ENCODE results near the gene CRYBG1.

CRYBG1 gene

GRCh38 chr6:106462923-106463557 lies 102.5 kb downstream of the CRYBG1 start:
- no peak for DNase-seq

GRCh38 chr6:106466211-106466610 lies 105.7 kb downstream of the CRYBG1 start:
- no peak for DNase-seq

GRCh38 chr6:106468935-106469334 lies 108.4 kb downstream of the CRYBG1 start:
- no peak for DNase-seq

GRCh38 chr6:106469882-106470281 lies 109.4 kb downstream of the CRYBG1 start:
- DNase-seq = no peak

- DNase-seq = no peak
Observed at GRCh38 chr6:106470316-106470715, 109.8 kb downstream of the CRYBG1 start.

- no peak for DNase-seq
Observed at GRCh38 chr6:106470811-106471210, 110.3 kb downstream of the CRYBG1 start.

GRCh38 chr6:106473812-106474211 lies 113.3 kb downstream of the CRYBG1 start:
- no peak for DNase-seq

GRCh38 chr6:106474466-106474865 lies 113.9 kb downstream of the CRYBG1 start:
- DNase-seq = no peak

- no peak for DNase-seq
Observed at GRCh38 chr6:106475284-106475683, 114.8 kb downstream of the CRYBG1 start.

GRCh38 chr6:106476331-106477105 lies 116.0 kb downstream of the CRYBG1 start:
- no peak for DNase-seq

- DNase-seq = no peak
Observed at GRCh38 chr6:106477146-106477545, 116.6 kb downstream of the CRYBG1 start.

GRCh38 chr6:106477790-106478189 lies 117.3 kb downstream of the CRYBG1 start:
- no peak for DNase-seq

GRCh38 chr6:106486236-106486635 lies 125.7 kb downstream of the CRYBG1 start:
- DNase-seq = no peak

- DNase-seq = no peak
Observed at GRCh38 chr6:106488494-106489370, 128.2 kb downstream of the CRYBG1 start.

- DNase-seq = no peak
Observed at GRCh38 chr6:106490030-106490429, 129.5 kb downstream of the CRYBG1 start.

GRCh38 chr6:106490436-106490835 lies 129.9 kb downstream of the CRYBG1 start:
- DNase-seq = no peak

- DNase-seq = no peak
Observed at GRCh38 chr6:106490974-106491373, 130.5 kb downstream of the CRYBG1 start.

GRCh38 chr6:106495014-106495413 lies 134.5 kb downstream of the CRYBG1 start:
- no peak for DNase-seq

GRCh38 chr6:106496823-106497222 lies 136.3 kb downstream of the CRYBG1 start:
- no peak for DNase-seq

GRCh38 chr6:106501960-106502371 lies 141.4 kb downstream of the CRYBG1 start:
- no peak for DNase-seq

GRCh38 chr6:106502559-106502958 lies 142.0 kb downstream of the CRYBG1 start:
- DNase-seq = no peak

- no peak for DNase-seq
Observed at GRCh38 chr6:106508277-106508676, 147.8 kb downstream of the CRYBG1 start.

- DNase-seq = no peak
Observed at GRCh38 chr6:106508834-106509233, 148.3 kb downstream of the CRYBG1 start.
